ENCODE results near the gene RFTN1.

DNA sequence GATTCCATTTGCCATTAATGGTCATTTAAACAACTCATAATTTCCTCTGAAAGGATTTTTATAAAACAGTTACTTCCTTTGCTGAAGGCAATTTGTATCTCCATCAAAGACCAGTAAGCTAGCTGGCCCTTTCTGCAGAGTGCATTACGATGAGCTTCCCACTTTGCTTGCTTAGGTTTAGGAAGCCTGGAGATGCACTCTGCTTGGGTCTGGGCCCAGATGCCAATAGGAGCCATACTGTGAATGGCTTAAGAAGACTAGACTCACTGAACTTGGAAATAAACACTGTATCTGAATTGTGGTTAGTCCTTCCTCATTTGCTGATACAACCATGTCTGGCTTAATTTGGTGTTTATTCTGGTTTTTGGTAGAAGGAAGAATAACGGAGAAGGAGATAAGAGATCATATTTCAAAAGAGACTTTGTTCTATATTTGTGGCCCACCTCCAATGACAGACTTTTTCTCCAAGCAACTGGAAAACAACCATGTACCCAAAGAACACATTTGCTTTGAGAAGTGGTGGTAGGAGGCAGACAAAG lies 210.4 kb downstream of the RFTN1 start:
- TF ChIP-seq RARB (CRISPR knock-in tag; IDR thresholded peaks at IDR 0.05): no peak
- TF ChIP-seq, protein P1, sequence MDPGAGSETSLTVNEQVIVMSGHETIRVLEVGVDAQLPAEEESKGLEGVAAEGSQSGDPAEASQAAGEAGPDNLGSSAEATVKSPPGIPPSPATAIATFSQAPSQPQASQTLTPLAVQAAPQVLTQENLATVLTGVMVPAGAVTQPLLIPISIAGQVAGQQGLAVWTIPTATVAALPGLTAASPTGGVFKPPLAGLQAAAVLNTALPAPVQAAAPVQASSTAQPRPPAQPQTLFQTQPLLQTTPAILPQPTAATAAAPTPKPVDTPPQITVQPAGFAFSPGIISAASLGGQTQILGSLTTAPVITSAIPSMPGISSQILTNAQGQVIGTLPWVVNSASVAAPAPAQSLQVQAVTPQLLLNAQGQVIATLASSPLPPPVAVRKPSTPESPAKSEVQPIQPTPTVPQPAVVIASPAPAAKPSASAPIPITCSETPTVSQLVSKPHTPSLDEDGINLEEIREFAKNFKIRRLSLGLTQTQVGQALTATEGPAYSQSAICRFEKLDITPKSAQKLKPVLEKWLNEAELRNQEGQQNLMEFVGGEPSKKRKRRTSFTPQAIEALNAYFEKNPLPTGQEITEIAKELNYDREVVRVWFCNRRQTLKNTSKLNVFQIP (CRISPR knock-in tag; IDR thresholded peaks at IDR 0.05; ENCODE audit: borderline replicate concordance, low read depth): no peak
- TF ChIP-seq, protein P2, sequence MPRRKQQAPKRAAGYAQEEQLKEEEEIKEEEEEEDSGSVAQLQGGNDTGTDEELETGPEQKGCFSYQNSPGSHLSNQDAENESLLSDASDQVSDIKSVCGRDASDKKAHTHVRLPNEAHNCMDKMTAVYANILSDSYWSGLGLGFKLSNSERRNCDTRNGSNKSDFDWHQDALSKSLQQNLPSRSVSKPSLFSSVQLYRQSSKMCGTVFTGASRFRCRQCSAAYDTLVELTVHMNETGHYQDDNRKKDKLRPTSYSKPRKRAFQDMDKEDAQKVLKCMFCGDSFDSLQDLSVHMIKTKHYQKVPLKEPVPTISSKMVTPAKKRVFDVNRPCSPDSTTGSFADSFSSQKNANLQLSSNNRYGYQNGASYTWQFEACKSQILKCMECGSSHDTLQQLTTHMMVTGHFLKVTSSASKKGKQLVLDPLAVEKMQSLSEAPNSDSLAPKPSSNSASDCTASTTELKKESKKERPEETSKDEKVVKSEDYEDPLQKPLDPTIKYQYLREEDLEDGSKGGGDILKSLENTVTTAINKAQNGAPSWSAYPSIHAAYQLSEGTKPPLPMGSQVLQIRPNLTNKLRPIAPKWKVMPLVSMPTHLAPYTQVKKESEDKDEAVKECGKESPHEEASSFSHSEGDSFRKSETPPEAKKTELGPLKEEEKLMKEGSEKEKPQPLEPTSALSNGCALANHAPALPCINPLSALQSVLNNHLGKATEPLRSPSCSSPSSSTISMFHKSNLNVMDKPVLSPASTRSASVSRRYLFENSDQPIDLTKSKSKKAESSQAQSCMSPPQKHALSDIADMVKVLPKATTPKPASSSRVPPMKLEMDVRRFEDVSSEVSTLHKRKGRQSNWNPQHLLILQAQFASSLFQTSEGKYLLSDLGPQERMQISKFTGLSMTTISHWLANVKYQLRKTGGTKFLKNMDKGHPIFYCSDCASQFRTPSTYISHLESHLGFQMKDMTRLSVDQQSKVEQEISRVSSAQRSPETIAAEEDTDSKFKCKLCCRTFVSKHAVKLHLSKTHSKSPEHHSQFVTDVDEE (CRISPR knock-in tag; IDR thresholded peaks at IDR 0.05): no peak
- no peak for TF ChIP-seq ZNF565 (CRISPR knock-in tag; conservative IDR thresholded peaks at IDR 0.05; ENCODE audit: low read depth)
- TF ChIP-seq ZC3H10 (CRISPR knock-in tag; IDR thresholded peaks at IDR 0.05): no peak
- TF ChIP-seq ARNTL (CRISPR knock-in tag; IDR thresholded peaks at IDR 0.05; ENCODE audit: borderline replicate concordance, low read depth): no peak
- TF ChIP-seq, protein P3, sequence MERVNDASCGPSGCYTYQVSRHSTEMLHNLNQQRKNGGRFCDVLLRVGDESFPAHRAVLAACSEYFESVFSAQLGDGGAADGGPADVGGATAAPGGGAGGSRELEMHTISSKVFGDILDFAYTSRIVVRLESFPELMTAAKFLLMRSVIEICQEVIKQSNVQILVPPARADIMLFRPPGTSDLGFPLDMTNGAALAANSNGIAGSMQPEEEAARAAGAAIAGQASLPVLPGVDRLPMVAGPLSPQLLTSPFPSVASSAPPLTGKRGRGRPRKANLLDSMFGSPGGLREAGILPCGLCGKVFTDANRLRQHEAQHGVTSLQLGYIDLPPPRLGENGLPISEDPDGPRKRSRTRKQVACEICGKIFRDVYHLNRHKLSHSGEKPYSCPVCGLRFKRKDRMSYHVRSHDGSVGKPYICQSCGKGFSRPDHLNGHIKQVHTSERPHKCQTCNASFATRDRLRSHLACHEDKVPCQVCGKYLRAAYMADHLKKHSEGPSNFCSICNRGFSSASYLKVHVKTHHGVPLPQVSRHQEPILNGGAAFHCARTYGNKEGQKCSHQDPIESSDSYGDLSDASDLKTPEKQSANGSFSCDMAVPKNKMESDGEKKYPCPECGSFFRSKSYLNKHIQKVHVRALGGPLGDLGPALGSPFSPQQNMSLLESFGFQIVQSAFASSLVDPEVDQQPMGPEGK (CRISPR knock-in tag; IDR thresholded peaks at IDR 0.05; ENCODE audit: borderline replicate concordance): no peak
- TF ChIP-seq TOX (CRISPR knock-in tag; IDR thresholded peaks at IDR 0.05; ENCODE audit: borderline replicate concordance): no peak
- TF ChIP-seq, protein P4, sequence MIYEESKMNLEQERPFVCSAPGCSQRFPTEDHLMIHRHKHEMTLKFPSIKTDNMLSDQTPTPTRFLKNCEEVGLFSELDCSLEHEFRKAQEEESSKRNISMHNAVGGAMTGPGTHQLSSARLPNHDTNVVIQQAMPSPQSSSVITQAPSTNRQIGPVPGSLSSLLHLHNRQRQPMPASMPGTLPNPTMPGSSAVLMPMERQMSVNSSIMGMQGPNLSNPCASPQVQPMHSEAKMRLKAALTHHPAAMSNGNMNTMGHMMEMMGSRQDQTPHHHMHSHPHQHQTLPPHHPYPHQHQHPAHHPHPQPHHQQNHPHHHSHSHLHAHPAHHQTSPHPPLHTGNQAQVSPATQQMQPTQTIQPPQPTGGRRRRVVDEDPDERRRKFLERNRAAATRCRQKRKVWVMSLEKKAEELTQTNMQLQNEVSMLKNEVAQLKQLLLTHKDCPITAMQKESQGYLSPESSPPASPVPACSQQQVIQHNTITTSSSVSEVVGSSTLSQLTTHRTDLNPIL (CRISPR knock-in tag; IDR thresholded peaks at IDR 0.05; ENCODE audit: low read depth): no peak
- TF ChIP-seq ZFP3 (CRISPR knock-in tag; IDR thresholded peaks at IDR 0.05): no peak
- TF ChIP-seq ZNF70 (CRISPR knock-in tag; IDR thresholded peaks at IDR 0.05): no peak
- no peak for TF ChIP-seq CSDC2 (CRISPR knock-in tag; IDR thresholded peaks at IDR 0.05)
- no peak for TF ChIP-seq SNAI2 (CRISPR knock-in tag; IDR thresholded peaks at IDR 0.05)
